GM10266 (cell line): ENCODE data around the gene PPFIA3.
"Not testable (repeated sequence)": the region's sequence is repeated elsewhere in the genome, so short reads cannot be mapped to it uniquely, and the experiment has no call there.

Experiments used
- DNase-seq: peaks from one replicate; pipeline ENCODE4 v3.0.0; 2012; ENCODE audit errors: extremely low spot score
- CTCF ChIP-seq: IDR thresholded peaks from 2 replicates; pipeline ENCODE4 v1.5.1; 2012; ENCODE audit warnings: mild to moderate bottlenecking, low read depth; ENCODE audit not compliant: control insufficient read depth, insufficient read depth; ENCODE audit errors: missing control alignments

The PPFIA3 gene

GRCh38 chr19:49118565-49119410 lies 556 bp upstream of the PPFIA3 start, which contains the start of gene C19orf73:
Gene C19orf73 (minus strand): TSS chr19:49119143. CDS start chr19:49119022, 121 bp downstream.
- peak; percentile 100 for DNase-seq

GRCh38 chr19:49120325-49120683 lies 960 bp downstream of the PPFIA3 start:
- no peak for TF ChIP-seq CTCF
- DNase-seq = no peak

More at GRCh38 chr19:49118565-49119410, 556 bp upstream of the PPFIA3 start, which contains the start of gene C19orf73:
- peak; percentile 3 for TF ChIP-seq CTCF

- DNase-seq = no peak
- TF ChIP-seq CTCF = no peak
Observed at GRCh38 chr19:49120868-49121267, 1.5 kb downstream of the PPFIA3 start.

GRCh38 chr19:49121841-49122240 lies 2.5 kb downstream of the PPFIA3 start:
- not testable (repeated sequence) for DNase-seq

GRCh38 chr19:49123285-49123684 lies 3.9 kb downstream of the PPFIA3 start:
- not testable (repeated sequence) for DNase-seq

GRCh38 chr19:49125025-49125731 lies 5.8 kb downstream of the PPFIA3 start:
- TF ChIP-seq CTCF = no peak
- no peak for DNase-seq

GRCh38 chr19:49126575-49126974 lies 7.2 kb downstream of the PPFIA3 start:
- DNase-seq = no peak
- TF ChIP-seq CTCF = no peak

- not testable (repeated sequence) for DNase-seq
Observed at GRCh38 chr19:49127225-49127624, 7.9 kb downstream of the PPFIA3 start.
